SK-N-SH treated with all-trans-retinoic acid at 6 μM for 48 hours (cell line): ENCODE data around the gene RAB35.

Source experiments
- ATAC-seq: fragments of 200-7000 bp; cut with Tn5 transposase; 3 replicates; pipeline ENCODE4 v1.9.1; 2020; ENCODE audit warnings: mild to moderate bottlenecking, moderate library complexity
- ARNTL ChIP-seq: fragments of 450-650 bp; formaldehyde crosslinking; IDR thresholded peaks from 2 replicates; pipeline ENCODE4 v1.5.0; 2020; ENCODE audit warnings: low read depth, mild to moderate bottlenecking, moderate library complexity, borderline replicate concordance
- CREB5 ChIP-seq: fragments of 250-450 bp; sonication (Bioruptor Pico); IDR thresholded peaks from 2 replicates; pipeline ENCODE4 v1.5.1; 2020; ENCODE audit warnings: low read depth, mild to moderate bottlenecking, moderate library complexity
- CSDC2 ChIP-seq: fragments of 250-450 bp; sonication (Bioruptor Pico); IDR thresholded peaks from 2 replicates; pipeline ENCODE4 v1.5.0; 2020; ENCODE audit warnings: mild to moderate bottlenecking, moderate library complexity
- CSRNP3 ChIP-seq: fragments of 250-450 bp; sonication (Bioruptor Pico); IDR thresholded peaks from 2 replicates; pipeline ENCODE4 v1.5.1; 2021; ENCODE audit warnings: mild to moderate bottlenecking, moderate library complexity
- ESRRG ChIP-seq: fragments of 250-450 bp; sonication (Bioruptor Pico); IDR thresholded peaks from 2 replicates; pipeline ENCODE4 v1.6.1; 2021; ENCODE audit warnings: mild to moderate bottlenecking
- GLIS3 ChIP-seq: fragments of 250-450 bp; sonication (Bioruptor Pico); IDR thresholded peaks from 2 replicates; pipeline ENCODE4 v1.5.0; 2020; ENCODE audit warnings: mild to moderate bottlenecking, moderate library complexity
- ISL1 ChIP-seq: fragments of 250-450 bp; sonication (Bioruptor Pico); IDR thresholded peaks from 2 replicates; pipeline ENCODE4 v2.1.2; 2022; ENCODE audit warnings: mild to moderate bottlenecking, moderate library complexity
- OSR1 ChIP-seq: fragments of 250-450 bp; sonication (Bioruptor Pico); IDR thresholded peaks from 2 replicates; pipeline ENCODE4 v1.8.0; 2022; ENCODE audit warnings: moderate library complexity, mild to moderate bottlenecking, inconsistent platforms
- POU6F1 ChIP-seq: fragments of 250-450 bp; sonication (Bioruptor Pico); IDR thresholded peaks from 2 replicates; pipeline ENCODE4 v1.8.0; 2021; ENCODE audit warnings: low read depth, mild to moderate bottlenecking, moderate library complexity, borderline replicate concordance
- PPARA ChIP-seq: fragments of 250-450 bp; sonication (Bioruptor Pico); IDR thresholded peaks from 2 replicates; pipeline ENCODE4 v1.5.0; 2020; ENCODE audit warnings: mild to moderate bottlenecking, borderline replicate concordance
- RARB ChIP-seq: fragments of 250-450 bp; sonication (Bioruptor Pico); IDR thresholded peaks from 2 replicates; pipeline ENCODE4 v1.8.0; 2021; ENCODE audit warnings: mild to moderate bottlenecking, moderate library complexity
- SNAI2 ChIP-seq: fragments of 250-450 bp; sonication (Bioruptor Pico); IDR thresholded peaks from 2 replicates; pipeline ENCODE4 v1.5.0; 2020; ENCODE audit warnings: mild to moderate bottlenecking, moderate library complexity
- TCF4 ChIP-seq: fragments of 250-450 bp; sonication (Bioruptor Pico); IDR thresholded peaks from 2 replicates; pipeline ENCODE4 v1.8.0; 2021; ENCODE audit warnings: mild to moderate bottlenecking, moderate library complexity, borderline replicate concordance
- TOX ChIP-seq: fragments of 250-450 bp; sonication (Bioruptor Pico); IDR thresholded peaks from 2 replicates; pipeline ENCODE4 v1.8.0; 2021; ENCODE audit warnings: mild to moderate bottlenecking, moderate library complexity, borderline replicate concordance
- TSHZ2 ChIP-seq: fragments of 250-450 bp; sonication (Bioruptor Pico); IDR thresholded peaks from 2 replicates; pipeline ENCODE4 v1.5.0; 2020; ENCODE audit warnings: mild to moderate bottlenecking, moderate library complexity
- ZC3H10 ChIP-seq: fragments of 250-450 bp; sonication (Bioruptor Pico); IDR thresholded peaks from 2 replicates; pipeline ENCODE4 v1.5.1; 2021; ENCODE audit warnings: mild to moderate bottlenecking, moderate library complexity
- ZFP3 ChIP-seq: fragments of 250-450 bp; sonication (Bioruptor Pico); IDR thresholded peaks from 2 replicates; pipeline ENCODE4 v1.5.0; 2020; ENCODE audit warnings: mild to moderate bottlenecking, moderate library complexity
- ZFP30 ChIP-seq: fragments of 450-650 bp; formaldehyde crosslinking; IDR thresholded peaks from 2 replicates; pipeline ENCODE4 v1.5.0; 2022; ENCODE audit warnings: mild to moderate bottlenecking, moderate library complexity
- ZNF70 ChIP-seq: fragments of 450-650 bp; formaldehyde crosslinking; IDR thresholded peaks from 2 replicates; pipeline ENCODE4 v1.5.0; 2020; ENCODE audit warnings: mild to moderate bottlenecking, moderate library complexity
- ZNF8 ChIP-seq: fragments of 450-650 bp; formaldehyde crosslinking; IDR thresholded peaks from 2 replicates; pipeline ENCODE4 v1.5.0; 2020; ENCODE audit warnings: mild to moderate bottlenecking, moderate library complexity

Gene RAB35

GRCh38 chr12:120076651-120077050, 39.9 kb downstream of the RAB35 start:
- no peak for ATAC-seq
- no peak for TF ChIP-seq TSHZ2 (CRISPR knock-in tag)
- no peak for TF ChIP-seq TCF4 (CRISPR knock-in tag)
- no peak for TF ChIP-seq ARNTL (CRISPR knock-in tag)
- TF ChIP-seq OSR1 (CRISPR knock-in tag), result no peak
- TF ChIP-seq ZNF70 (CRISPR knock-in tag), result no peak
- TF ChIP-seq ISL1 (CRISPR knock-in tag), result no peak
- no peak for TF ChIP-seq CREB5 (CRISPR knock-in tag)
- no peak for TF ChIP-seq ZFP30 (CRISPR knock-in tag)
- no peak for TF ChIP-seq GLIS3 (CRISPR knock-in tag)
- no peak for TF ChIP-seq ZNF8
- TF ChIP-seq POU6F1 (CRISPR knock-in tag), result no peak
- TF ChIP-seq TOX (CRISPR knock-in tag), result no peak
- TF ChIP-seq ZFP3, result no peak
- TF ChIP-seq PPARA (CRISPR knock-in tag), result no peak
- TF ChIP-seq CSDC2 (CRISPR knock-in tag), result no peak
- no peak for TF ChIP-seq RARB (CRISPR knock-in tag)

GRCh38 chr12:120075034-120075616, 41.4 kb downstream of the RAB35 start:
- no peak for ATAC-seq
- TF ChIP-seq CSRNP3 (CRISPR knock-in tag) (no peak), TCF4 (CRISPR knock-in tag) (no peak), ZC3H10 (CRISPR knock-in tag) (no peak)

GRCh38 chr12:120072472-120073249, 43.9 kb downstream of the RAB35 start:
- ATAC-seq, result no peak
- TF ChIP-seq POU6F1 (CRISPR knock-in tag) (no peak), TOX (CRISPR knock-in tag) (no peak)

GRCh38 chr12:120071493-120072020, 45.0 kb downstream of the RAB35 start:
- no peak for TF ChIP-seq ESRRG (CRISPR knock-in tag)
- TF ChIP-seq ARNTL (CRISPR knock-in tag), result no peak
- no peak for TF ChIP-seq PPARA (CRISPR knock-in tag)
- no peak for TF ChIP-seq SNAI2 (CRISPR knock-in tag)
- no peak for TF ChIP-seq POU6F1 (CRISPR knock-in tag)
- ATAC-seq, result no peak
